Measurements from ENCODE around the gene LSG1.
"Not testable (repeated sequence)": the region's sequence is repeated elsewhere in the genome, so short reads cannot be mapped to it uniquely, and the experiment has no call there.

Gene LSG1

DNA sequence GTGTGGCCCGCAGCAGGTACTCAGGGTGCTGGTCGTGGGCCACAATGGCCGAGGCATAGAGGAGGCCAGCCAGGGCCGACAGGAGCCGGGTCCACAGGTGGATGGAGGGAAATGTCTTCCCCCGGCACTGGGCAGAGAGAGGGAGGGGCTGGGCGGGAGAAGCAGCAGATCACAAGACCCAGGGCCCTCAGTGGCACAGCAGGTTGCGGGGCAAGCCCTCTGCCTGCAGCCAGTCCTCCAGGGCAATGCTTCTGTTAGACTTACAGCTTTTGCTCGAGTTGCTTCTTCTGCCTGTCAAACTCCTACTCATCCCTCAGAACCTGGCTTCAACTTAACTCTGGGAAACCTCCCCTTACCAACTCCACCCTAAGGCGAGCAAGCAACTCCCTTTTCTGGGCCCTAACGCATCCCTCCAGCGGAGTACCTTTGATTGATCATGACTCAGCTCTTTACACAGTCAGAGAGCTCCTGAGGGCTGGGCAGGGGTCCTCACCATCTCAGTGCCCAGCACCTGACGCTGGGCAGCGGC is 54.8 kb downstream of the LSG1 start:
- no peak for DNase-seq

DNA sequence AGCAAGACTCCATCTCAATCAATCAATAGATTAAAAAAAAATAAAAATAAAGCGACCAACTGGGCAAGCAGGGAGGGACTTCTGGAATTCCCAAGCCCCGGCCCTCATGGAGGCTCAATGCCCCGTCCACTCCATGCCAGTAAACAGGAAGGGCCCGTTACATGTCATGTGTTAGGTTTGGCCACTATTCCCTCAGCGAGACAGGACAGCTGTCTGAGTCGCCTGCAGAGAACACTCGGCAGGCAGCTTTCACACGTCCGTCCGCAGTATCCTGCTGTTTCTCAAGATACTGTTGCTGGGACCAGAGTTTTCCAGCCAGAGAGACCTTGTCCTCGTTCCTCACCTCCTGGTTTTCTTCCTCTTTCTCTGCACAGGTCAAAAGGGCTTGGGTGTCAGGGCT is 56.8 kb downstream of the LSG1 start:
- no peak for DNase-seq

DNA sequence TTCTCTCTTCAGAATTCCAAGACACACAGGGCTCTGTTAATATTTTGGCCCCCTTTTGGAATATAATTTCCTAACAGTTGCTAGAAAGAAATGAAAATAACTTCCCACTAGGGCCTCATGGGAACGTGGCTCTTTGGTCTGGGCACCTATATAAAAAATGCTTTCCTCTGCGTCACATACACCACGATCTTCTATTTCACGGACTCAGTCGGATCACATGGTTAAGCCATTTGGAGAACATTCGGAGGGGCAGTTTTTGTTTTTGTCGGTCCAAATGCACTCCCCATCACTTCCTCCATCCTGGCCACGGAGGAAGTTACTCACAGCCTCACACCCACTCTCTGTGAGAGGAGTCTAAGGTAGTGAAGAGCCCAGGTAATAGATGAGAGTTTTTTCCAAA is 59.8 kb downstream of the LSG1 start:
- DNase-seq, result no peak

DNA sequence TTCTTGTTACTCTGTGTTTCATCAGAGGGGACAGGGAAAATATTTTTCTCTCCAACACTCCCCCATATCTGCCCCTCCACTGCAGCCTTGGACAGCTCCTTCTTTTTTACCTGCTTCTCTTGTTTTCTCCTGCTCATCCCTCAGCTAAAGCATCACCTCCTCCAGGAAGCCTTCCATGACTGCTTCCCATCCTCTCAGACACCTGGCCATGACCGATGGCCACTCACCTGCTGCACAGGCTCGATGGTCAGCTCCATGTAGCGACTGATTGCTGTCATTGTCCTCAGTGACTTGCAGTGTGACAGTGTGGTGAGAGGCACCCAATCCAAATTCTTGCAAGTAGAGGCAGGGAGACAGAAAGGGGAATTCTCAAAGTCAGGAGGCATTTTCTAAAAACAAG is 61.3 kb downstream of the LSG1 start:
- DNase-seq, result no peak

DNA sequence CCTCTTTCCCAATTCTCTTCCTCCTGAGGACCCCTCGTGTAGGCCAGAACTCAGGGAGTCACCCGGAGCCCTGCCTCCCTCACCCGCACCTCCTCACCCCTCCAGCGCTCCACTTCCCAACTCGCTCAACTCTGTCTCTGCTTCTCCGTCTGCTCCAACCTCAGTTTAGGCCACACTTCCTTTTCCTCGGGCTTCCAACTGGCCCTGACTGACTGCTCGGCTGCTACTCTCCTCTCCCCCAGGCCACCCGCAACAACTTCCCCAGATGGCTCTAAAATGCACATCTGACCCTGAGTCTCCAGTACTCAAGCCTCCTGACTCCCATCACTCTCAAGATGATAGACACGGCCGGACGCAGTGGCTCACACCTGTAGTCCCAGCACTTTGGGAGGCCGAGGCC is 62.4 kb downstream of the LSG1 start:
- DNase-seq, result no peak

DNA sequence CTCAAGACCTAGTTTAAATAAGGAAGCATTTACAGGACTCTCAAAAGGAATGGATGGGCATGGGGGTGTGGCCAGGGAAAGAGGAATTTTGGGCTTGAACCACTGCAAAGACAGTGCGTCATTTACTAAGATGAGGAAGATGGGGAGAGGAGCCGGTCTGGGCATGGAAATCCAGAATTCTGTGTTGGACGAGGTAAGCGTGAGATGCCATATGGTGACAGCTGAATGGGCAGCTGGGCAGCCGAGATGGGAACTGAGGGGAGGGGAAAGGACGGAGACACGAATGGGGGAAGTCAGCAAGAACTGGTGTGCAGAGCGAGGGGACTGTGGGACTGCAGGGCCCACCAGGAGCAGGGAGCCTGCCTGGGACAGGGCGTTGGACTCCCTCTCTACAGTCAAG is 63.0 kb downstream of the LSG1 start:
- DNase-seq, result no peak

DNA sequence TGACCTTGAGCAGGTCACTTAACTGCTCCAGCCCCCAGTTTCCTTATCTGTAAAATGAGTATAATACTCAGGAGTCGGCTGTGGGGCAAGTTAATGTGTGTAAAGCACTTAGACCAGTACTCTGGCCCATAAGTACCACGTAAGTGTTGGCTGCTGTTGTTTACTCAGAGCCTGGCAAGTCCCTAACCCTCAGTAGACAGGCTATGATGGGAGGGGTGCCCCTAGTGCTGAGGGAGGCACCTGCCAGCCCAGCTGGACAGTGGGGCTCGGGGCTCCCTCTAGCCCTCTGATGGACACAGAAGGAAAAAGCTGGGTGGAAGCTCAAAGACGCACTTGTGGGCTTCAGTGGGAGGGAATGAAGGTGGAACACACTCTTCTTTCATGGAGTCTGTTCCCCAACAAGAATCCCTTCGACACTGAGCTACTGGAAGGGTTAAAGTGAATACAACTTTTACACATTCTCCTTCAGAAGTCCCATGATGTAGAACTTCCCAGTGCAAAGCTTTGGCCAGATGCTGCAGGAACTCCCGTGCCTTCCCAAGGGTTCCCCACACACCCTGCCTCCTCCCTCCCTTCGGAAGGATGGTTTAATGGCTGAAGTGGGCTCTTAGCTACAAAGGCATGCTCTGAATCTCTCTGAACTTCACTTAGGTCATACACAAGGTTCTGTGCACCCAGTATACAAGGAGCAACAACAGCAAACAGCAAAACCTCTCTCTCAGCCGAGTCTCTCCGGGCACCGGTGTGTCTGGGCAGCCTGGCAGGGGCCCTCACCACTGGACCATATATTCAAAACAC is 64.2 kb downstream of the LSG1 start:
- DNase-seq, result no peak

DNA sequence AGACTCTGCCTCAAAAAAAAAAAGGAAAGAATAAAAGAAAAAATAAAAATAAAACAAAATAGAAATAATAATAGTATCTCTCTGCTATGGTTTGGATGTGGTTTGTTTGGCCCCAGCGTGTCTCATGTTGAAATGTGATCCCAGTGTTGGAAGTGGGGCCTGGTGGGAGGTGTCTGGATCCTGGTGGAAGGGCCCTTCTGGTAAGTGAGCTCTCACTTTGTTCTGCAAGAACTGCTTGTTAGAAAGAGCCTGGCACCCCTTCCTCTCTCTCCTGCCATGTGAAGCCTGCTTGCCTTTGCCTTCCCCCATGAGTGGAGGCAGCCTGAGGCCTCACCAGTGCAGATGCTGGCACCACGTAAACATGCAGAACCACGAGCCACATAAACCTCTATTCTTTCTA is 65.0 kb downstream of the LSG1 start:
- DNase-seq, result no peak

DNA sequence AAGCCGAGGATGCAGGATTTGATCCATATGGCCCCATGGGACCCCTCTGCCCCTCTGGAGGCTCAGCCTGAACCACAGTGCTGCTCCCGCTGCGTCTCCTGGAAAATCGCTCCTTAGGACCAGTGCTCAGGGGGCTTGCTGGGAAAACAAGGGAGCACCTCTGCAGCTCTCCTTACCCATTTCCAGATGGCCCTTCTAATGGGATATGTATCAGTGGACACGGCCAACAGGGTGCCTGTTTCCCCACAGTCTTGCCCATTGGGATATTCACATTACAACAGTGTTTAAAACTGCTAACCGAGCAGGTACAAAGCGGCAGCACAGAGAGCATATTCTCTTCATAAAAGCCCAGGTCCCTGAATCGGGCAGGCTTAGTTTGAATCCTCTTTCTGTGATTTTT is 65.8 kb downstream of the LSG1 start:
- DNase-seq, result no peak

DNA sequence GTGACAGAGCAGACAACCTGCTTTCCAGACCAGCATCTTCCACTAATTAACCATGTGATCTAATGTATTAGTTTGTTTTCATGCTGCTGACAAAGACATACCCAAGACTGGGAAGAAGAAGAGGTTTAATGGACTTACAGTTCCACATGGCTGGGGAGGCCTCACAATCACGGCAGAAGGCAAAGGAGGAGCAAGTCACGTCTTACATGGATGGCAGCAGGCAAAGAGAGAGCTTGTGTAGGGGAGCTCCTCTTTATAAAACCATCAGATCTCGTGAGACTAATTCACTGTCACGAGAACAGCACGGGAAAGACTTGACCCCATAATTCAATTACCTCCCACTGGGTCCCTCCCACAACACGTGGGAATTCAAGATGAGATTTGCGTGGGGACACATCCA is 66.7 kb downstream of the LSG1 start:
- not testable (repeated sequence) for DNase-seq

DNA sequence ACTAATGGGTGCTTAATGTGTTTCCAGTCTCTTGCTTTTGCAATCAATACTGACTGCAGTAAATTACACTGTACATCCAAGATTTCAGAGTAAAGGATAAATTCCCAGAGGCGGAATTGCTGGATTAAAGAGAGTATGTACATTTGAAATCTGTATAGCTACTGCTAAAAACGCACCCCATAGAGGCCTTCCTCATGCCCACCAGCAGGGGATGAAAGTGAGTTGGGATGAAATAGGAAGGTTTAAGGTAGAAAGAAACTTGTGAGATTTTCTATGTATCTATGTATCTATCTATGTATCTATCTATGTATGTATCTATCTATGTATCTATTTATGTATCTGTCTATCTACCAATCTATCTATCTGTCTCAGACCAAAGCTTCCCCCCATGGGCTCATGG is 67.2 kb downstream of the LSG1 start:
- no peak for DNase-seq

DNA sequence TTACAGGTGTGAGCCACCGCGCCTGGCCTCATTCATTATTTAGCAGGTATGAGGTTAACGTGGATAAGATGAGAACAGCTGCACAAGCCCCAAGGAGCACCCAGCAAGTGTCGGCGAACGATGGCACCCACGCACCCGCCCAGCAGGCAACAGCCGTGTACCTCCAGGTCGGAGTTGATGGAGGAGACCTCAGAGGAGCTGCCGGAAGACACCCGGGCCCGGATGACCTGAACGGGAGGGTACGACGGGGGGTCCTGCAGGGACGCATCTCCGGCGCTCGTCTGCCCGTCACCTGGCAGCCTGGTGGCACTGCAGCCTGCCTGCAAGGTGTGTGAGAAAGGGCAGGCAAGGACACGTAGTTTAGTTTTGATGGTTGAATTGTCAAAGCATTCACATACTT is 67.9 kb downstream of the LSG1 start:
- DNase-seq, result no peak

DNA sequence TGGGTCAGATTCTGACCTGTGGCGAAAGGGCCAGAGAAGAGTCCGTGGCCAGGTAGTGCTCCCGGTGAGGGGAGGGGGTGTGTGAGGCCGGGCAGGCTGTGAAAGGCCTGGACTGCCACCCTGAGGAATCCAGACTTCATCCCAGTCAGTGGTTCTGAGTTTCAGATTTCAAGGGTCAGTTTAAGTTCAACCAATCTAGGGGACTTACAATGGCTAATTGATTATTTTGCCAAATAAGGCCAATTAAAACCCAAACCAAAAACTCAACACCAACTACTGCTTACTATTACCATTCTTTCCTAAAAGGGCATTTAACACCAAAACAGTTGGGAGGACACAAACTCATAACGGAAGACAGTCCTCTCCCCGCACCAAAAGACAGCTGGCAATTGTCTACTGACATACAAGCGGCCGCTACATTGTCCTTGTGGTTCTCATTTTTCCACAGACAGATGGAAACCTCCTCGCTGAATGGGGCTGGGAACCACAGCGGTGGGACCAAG is 69.3 kb downstream of the LSG1 start:
- no peak for DNase-seq

DNA sequence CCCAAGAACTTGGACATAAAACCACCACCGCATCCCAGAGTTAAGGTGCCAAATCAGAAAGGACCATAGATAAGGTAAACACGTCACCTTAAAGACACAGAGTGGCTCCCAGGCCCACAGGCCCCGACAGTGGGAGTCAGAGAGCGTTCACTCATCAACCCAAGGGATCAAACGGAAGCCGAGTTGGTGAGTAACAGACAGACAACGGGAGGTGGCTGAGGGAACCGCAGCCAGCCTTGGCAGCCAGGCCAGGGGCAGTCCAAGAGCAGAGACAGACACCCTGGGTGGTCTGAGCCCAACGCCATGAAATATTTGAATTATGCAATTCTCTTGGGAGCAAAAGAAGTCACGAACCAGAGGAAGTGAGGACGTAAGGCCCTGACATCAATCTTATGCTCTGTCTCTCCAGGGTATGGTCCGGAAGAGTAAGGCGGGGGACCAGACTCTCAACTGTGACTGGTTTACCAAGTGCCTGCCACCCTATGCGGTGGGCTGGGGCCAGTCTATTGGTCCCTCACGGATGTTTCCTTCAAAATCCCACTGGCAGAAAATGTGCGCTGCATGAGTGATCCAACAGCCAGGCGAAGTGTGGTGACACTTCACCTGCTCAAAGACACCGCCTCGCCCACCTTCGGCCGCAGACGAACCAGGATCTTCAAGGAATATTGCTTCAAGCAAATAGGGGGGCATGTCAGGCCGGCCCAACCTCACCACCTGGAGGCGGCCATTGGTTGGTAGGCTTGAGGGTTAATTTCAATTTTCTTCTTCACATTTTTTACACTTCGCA is 73.0 kb downstream of the LSG1 start:
- no peak for DNase-seq

DNA sequence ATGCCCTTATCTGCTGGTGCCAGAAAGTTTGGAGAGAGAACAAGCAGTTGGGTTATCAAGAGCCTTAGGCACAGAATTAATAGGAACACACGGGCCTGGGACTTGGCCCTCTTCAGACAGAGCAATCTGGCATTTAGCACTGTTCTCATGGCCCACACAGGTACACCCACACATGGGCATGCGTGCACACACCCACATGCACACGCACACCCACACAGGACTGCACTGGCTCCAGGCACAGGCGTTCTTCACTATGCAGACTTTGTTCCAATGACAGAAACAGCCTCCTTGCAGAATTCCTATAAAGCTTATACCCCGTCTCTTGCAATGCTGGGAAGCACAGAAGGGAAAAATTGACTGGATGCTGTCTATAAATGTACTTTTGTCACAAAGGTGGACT is 75.1 kb downstream of the LSG1 start:
- DNase-seq, result no peak

DNA sequence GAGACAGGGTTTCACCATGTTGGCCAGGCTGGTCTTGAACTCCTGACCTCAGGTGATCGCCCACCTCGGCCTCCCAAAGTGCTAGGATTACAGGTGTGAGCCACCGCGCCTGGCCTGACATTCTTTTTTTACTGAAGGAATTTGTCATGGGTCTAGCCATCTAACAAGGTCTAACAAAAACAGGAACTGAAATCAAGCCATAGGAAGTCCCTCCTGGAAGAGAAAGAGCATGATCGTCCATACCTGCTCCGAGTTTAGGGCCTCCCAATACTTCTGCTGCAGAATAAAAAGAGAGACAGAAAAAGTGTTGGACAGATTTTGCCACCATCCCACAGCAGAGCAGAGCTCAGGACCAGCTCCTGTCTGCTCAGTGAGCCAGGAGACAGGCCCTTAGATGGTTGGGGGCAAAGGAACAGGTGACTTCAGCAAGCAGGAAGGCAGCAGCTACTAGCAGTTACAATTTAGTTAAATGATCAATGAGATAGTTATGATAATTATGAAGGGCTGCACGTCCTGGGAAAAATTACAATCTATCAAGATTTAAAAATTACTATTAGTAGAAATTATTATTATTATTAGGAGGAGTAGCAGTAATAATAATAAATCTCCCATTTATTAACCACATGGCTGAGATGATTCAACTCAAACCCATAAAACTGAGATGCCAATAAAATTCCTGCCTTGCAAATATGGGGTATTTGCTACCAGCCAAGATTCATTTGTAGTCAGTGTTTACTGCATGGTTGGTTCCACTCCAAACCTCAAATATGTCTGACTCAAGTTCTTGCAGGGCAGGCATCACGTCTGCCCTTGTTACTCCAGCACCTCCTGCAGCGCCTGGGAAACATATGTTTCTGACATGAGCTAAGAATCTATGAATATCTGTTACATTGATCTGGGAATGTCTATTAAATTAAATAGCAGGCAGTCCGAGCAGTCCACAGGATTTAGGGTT is 78.9 kb downstream of the LSG1 start:
- no peak for DNase-seq

Data from SIG-M5 (cell line).